Trophoblast cell (in vitro differentiated cells and primary cell): Measurements from ENCODE around the gene GNA15.

Experiments used
- DNase-seq, 2 donors: peaks; one replicate each; pipeline ENCODE4 v3.0.0-alpha.2; 2016
- H2AFZ ChIP-seq: 2 replicates; pipeline ENCODE4 v1.6.1; 2013; ENCODE audit warnings: low read length, moderate library complexity, mild to moderate bottlenecking; ENCODE audit not compliant: insufficient read depth, poor library complexity
- H2AK5ac ChIP-seq: 2 replicates; pipeline ENCODE4 v1.6.1; 2013; ENCODE audit warnings: mild to moderate bottlenecking, low read length
- H2BK120ac ChIP-seq: 2 replicates; pipeline ENCODE4 v1.6.1; 2013; ENCODE audit warnings: low read length, mild to moderate bottlenecking, moderate library complexity; ENCODE audit not compliant: insufficient read depth, poor library complexity
- H2BK12ac ChIP-seq: 2 replicates; pipeline ENCODE4 v1.6.1; 2013; ENCODE audit warnings: mild to moderate bottlenecking, low read length, moderate library complexity
- H2BK5ac ChIP-seq: 2 replicates; pipeline ENCODE4 v1.6.1; 2013; ENCODE audit warnings: low read length, low read depth, moderate library complexity, mild to moderate bottlenecking; ENCODE audit not compliant: poor library complexity
- H3K14ac ChIP-seq: 2 replicates; pipeline ENCODE4 v1.6.1; 2013; ENCODE audit warnings: mild to moderate bottlenecking, low read length
- H3K18ac ChIP-seq: 2 replicates; pipeline ENCODE4 v1.6.1; 2013; ENCODE audit warnings: mild to moderate bottlenecking, low read length
- H3K23ac ChIP-seq: 2 replicates; pipeline ENCODE4 v1.6.1; 2013; ENCODE audit warnings: low read length
- H3K27ac ChIP-seq: 2 replicates; pipeline ENCODE4 v1.5.1; 2013; ENCODE audit warnings: low read depth, mild to moderate bottlenecking, inconsistent platforms, low read length, moderate library complexity
- H3K27me3 ChIP-seq: 2 replicates; pipeline ENCODE4 v1.6.1; 2013; ENCODE audit warnings: inconsistent platforms, mild to moderate bottlenecking, low read length, moderate library complexity; ENCODE audit not compliant: insufficient read depth
- H3K36me3 ChIP-seq, 2 experiments: 1 replicate in 1 of 2; 2 replicates in 1 of 2; pipeline ENCODE4 v1.6.1; 2013; ENCODE audit warnings: low read length in 2 of 2, mild to moderate bottlenecking in 2 of 2, moderate library complexity in 1 of 2; ENCODE audit not compliant: insufficient read depth in 2 of 2, control insufficient read depth in 1 of 2
- H3K4ac ChIP-seq: 2 replicates; pipeline ENCODE4 v1.6.1; 2013; ENCODE audit warnings: low read depth, mild to moderate bottlenecking, low read length, moderate library complexity
- H3K4me1 ChIP-seq, 2 experiments: 1 replicate in 1 of 2; 2 replicates in 1 of 2; pipeline ENCODE4 v1.6.1; 2013; ENCODE audit warnings: low read length in 2 of 2, mild to moderate bottlenecking in 2 of 2, moderate library complexity in 1 of 2; ENCODE audit not compliant: insufficient read depth in 2 of 2, control insufficient read depth in 1 of 2
- H3K4me2 ChIP-seq: 2 replicates; pipeline ENCODE4 v1.6.1; 2013; ENCODE audit warnings: inconsistent platforms, mild to moderate bottlenecking, low read length, moderate library complexity
- H3K4me3 ChIP-seq: 2 replicates; pipeline ENCODE4 v1.5.1; 2013; ENCODE audit warnings: mild to moderate bottlenecking, low read depth, low read length, inconsistent platforms
- H3K79me1 ChIP-seq: one replicate; pipeline ENCODE4 v1.6.1; 2013; ENCODE audit warnings: low read length
- H3K79me2 ChIP-seq: 2 replicates; pipeline ENCODE4 v1.6.1; 2013; ENCODE audit warnings: low read length, mild to moderate bottlenecking; ENCODE audit not compliant: control insufficient read depth, insufficient read depth, poor library complexity
- H3K9ac ChIP-seq: 2 replicates; pipeline ENCODE4 v1.6.1; 2013; ENCODE audit warnings: mild to moderate bottlenecking, low read length
- H3K9me3 ChIP-seq: 2 replicates; pipeline ENCODE4 v1.6.1; 2013; ENCODE audit warnings: low read depth, mild to moderate bottlenecking, control low read depth, inconsistent platforms, low read length; ENCODE audit not compliant: insufficient read depth
- H4K12ac ChIP-seq: 2 replicates; pipeline ENCODE4 v1.6.1; 2013; ENCODE audit warnings: low read depth, mild to moderate bottlenecking, low read length, moderate library complexity
- H4K8ac ChIP-seq: 2 replicates; pipeline ENCODE4 v1.6.1; 2013; ENCODE audit warnings: low read depth, mild to moderate bottlenecking, low read length, moderate library complexity
- H4K91ac ChIP-seq: one replicate; pipeline ENCODE4 v1.6.1; 2013; ENCODE audit warnings: low read depth, mild to moderate bottlenecking, low read length, moderate library complexity
- WGBS: extraction: QIAGEN DNeasy Blood & Tissue Kit; methylation state at CpG from one replicate; pipeline ENCODE4 v1.1.7; 2013; ENCODE audit warnings: missing lambda C conversion rate; ENCODE audit not compliant: insufficient read length, insufficient coverage; ENCODE audit errors: extremely low coverage; 5-methylcytosine and 5-hydroxymethylcytosine counted together

The GNA15 gene

GRCh38 chr19:3110126-3110825, 25.6 kb upstream of the GNA15 start:
- Histone ChIP-seq H3K4me2 (no peak overlapping the region), H2AFZ (no peak overlapping the region), H3K79me1 (no peaks in the 10 kb centered on the region), H3K9ac (no peak overlapping the region), H3K27ac (no peak overlapping the region), H3K18ac (no peak overlapping the region), H3K79me2 (peaks cover 2% of the 10 kb centered on the region), H3K4me1 (no peaks in the 10 kb centered on the region), H2BK12ac (no peak overlapping the region), H3K4me3 (no peak overlapping the region), H4K8ac (no peak overlapping the region), H3K36me3 (peaks cover 29 to 30% of the 10 kb centered on the region in 2 experiments), H3K9me3 (no peaks in the 10 kb centered on the region), H4K12ac (no peak overlapping the region), H3K23ac (no peak overlapping the region), H2BK120ac (no peak overlapping the region), H3K4ac (no peak overlapping the region), H2AK5ac (no peak overlapping the region), H4K91ac (no peak overlapping the region), H3K14ac (no peak overlapping the region), H3K27me3 (no peaks in the 10 kb centered on the region), H2BK5ac (no peak overlapping the region)
- DNase-seq = peak; percentile 32 to 34
- WGBS = no CpG with 5 or more reads among the region's 37 CpGs

- Histone ChIP-seq H3K36me3 (peaks cover 29 to 34% of the 10 kb centered on the region in 2 experiments), H3K4me1 (peaks cover 3 to 8% of the 10 kb centered on the region in 2 experiments), H3K4ac (no peak overlapping the region), H4K8ac (no peak overlapping the region), H3K79me2 (no peaks in the 10 kb centered on the region), H3K27ac (no peak overlapping the region), H3K79me1 (no peaks in the 10 kb centered on the region), H3K4me2 (no peak overlapping the region), H3K14ac (no peak overlapping the region), H3K4me3 (no peak overlapping the region), H2BK120ac (no peak overlapping the region), H4K12ac (no peak overlapping the region), H3K9ac (no peak overlapping the region), H2AK5ac (no peak overlapping the region), H3K9me3 (no peaks in the 10 kb centered on the region), H2BK5ac (no peak overlapping the region), H3K23ac (no peak overlapping the region), H3K18ac (no peak overlapping the region), H4K91ac (no peak overlapping the region), H2BK12ac (no peak overlapping the region), H3K27me3 (no peaks in the 10 kb centered on the region), H2AFZ (no peak overlapping the region)
- no CpG with 5 or more reads among the region's 17 CpGs for WGBS
- DNase-seq = no peak
These were observed 24.1 kb upstream of the GNA15 start for GRCh38 chr19:3111586-3112247.

GRCh38 chr19:3112375-3113099, 23.3 kb upstream of the GNA15 start:
- H3K4me3 ChIP-seq = no peak overlapping the region
- H2AK5ac ChIP-seq = no peak overlapping the region
- no peak for DNase-seq
- no peak overlapping the region for H3K23ac ChIP-seq
- no peak overlapping the region for H3K9ac ChIP-seq
- no peak overlapping the region for H2AFZ ChIP-seq
- peaks cover 30 to 38% of the 10 kb centered on the region in 2 experiments for H3K36me3 ChIP-seq
- H3K4ac ChIP-seq = no peak overlapping the region
- no peak overlapping the region for H4K91ac ChIP-seq
- peaks cover 3 to 8% of the 10 kb centered on the region in 2 experiments for H3K4me1 ChIP-seq
- H2BK12ac ChIP-seq = no peak overlapping the region
- H3K27ac ChIP-seq = no peak overlapping the region
- H3K79me2 ChIP-seq = no peaks in the 10 kb centered on the region
- H2BK5ac ChIP-seq = no peak overlapping the region
- no peaks in the 10 kb centered on the region for H3K9me3 ChIP-seq
- WGBS = no CpG with 5 or more reads among the region's 38 CpGs
- H2BK120ac ChIP-seq = no peak overlapping the region
- H4K8ac ChIP-seq = no peak overlapping the region
- H3K18ac ChIP-seq = peak overlapping the region; percentile 21
- H3K27me3 ChIP-seq = no peaks in the 10 kb centered on the region
- H4K12ac ChIP-seq = no peak overlapping the region
- no peak overlapping the region for H3K14ac ChIP-seq
- H3K79me1 ChIP-seq = no peaks in the 10 kb centered on the region
- no peak overlapping the region for H3K4me2 ChIP-seq

- Histone ChIP-seq H3K14ac (no peak overlapping the region), H2AFZ (no peak overlapping the region), H3K9me3 (no peaks in the 10 kb centered on the region), H2BK120ac (no peak overlapping the region), H3K4me3 (no peak overlapping the region), H3K23ac (no peak overlapping the region), H3K79me1 (no peaks in the 10 kb centered on the region), H3K4me2 (no peak overlapping the region), H4K8ac (no peak overlapping the region), H2BK12ac (no peak overlapping the region), H4K12ac (no peak overlapping the region), H3K18ac (no peak overlapping the region), H2AK5ac (no peak overlapping the region), H2BK5ac (no peak overlapping the region), H3K4me1 (peaks cover 3 to 8% of the 10 kb centered on the region in 2 experiments), H3K4ac (no peak overlapping the region), H3K9ac (no peak overlapping the region), H3K27ac (no peak overlapping the region), H3K79me2 (no peaks in the 10 kb centered on the region), H3K27me3 (no peaks in the 10 kb centered on the region), H4K91ac (no peak overlapping the region), H3K36me3 (peaks cover 38 to 40% of the 10 kb centered on the region in 2 experiments)
- DNase-seq = no peak
- WGBS = no CpG with 5 or more reads among the region's 59 CpGs
These were observed 22.5 kb upstream of the GNA15 start for GRCh38 chr19:3113100-3114017.
